GM19455 (cell line): Measurements from ENCODE around the gene HOXA2.

Experiments
- ATAC-seq: cut with Tn5 transposase; IDR thresholded peaks from one replicate; pipeline ENCODE4 v1.9.1; 2021; ENCODE audit not compliant: unreplicated experiment

Gene HOXA2

GRCh38 chr7:27141923-27142579, 39.6 kb upstream of the HOXA2 start:
- no peak for ATAC-seq

GRCh38 chr7:27141137-27141922, 38.8 kb upstream of the HOXA2 start:
- no peak for ATAC-seq

- no peak for ATAC-seq
Measured at GRCh38 chr7:27140126-27140857, 37.8 kb upstream of the HOXA2 start.

- no peak for ATAC-seq
Measured at GRCh38 chr7:27139334-27140125, 37.0 kb upstream of the HOXA2 start.

GRCh38 chr7:27138985-27139333, 36.5 kb upstream of the HOXA2 start:
- no peak for ATAC-seq

- ATAC-seq, result no peak
Measured at GRCh38 chr7:27138472-27138871, 36.0 kb upstream of the HOXA2 start.

GRCh38 chr7:27137640-27138315, 35.3 kb upstream of the HOXA2 start:
- no peak for ATAC-seq

GRCh38 chr7:27134392-27134791, 31.9 kb upstream of the HOXA2 start:
- ATAC-seq, result no peak

- ATAC-seq, result no peak
Measured at GRCh38 chr7:27133409-27134231, 31.1 kb upstream of the HOXA2 start.

- ATAC-seq, result no peak
Measured at GRCh38 chr7:27132978-27133377, 30.5 kb upstream of the HOXA2 start.

- no peak for ATAC-seq
Measured at GRCh38 chr7:27132214-27132613, 29.7 kb upstream of the HOXA2 start.

GRCh38 chr7:27131390-27131819, 28.9 kb upstream of the HOXA2 start:
- ATAC-seq, result no peak

- peak; percentile 69 for ATAC-seq
Measured at GRCh38 chr7:27130540-27131389, 28.3 kb upstream of the HOXA2 start, which contains the start of gene HOXA4. Gene HOXA4, minus strand, starts transcription at chr7:27130757. Its CDS starts 24 bp downstream, at chr7:27130733.

- peak; percentile 27 for ATAC-seq
Measured at GRCh38 chr7:27129729-27130539, 27.5 kb upstream of the HOXA2 start.

- ATAC-seq, result no peak
Measured at GRCh38 chr7:27128776-27129728, 26.6 kb upstream of the HOXA2 start.

GRCh38 chr7:27128034-27128433, 25.6 kb upstream of the HOXA2 start:
- no peak for ATAC-seq
